IMR-90 (cell line): ENCODE data around the gene OAS1. TPM values are rescaled to one million over a fixed set of nuclear protein-coding genes. Genes with fewer than 3 reads are reported as not detected.

ENCODE experiments used
- ATAC-seq: fragments of 200-7000 bp; cut with Tn5 transposase; 2 replicates; pipeline ENCODE4 v1.9.1; 2020; ENCODE audit warnings: low read depth, mild to moderate bottlenecking, moderate library complexity
- BruUV-seq: library from RNA; stranded (reverse); fragments of 400-500 nt; replicated peaks from 2 replicates; lab custom pipeline; 2021; lab: Mats Ljungman, UMichigan
- CTCF ChIA-PET: fragments of 300-600 bp; formaldehyde crosslinking; extraction: SDS; loops from one replicate; lab custom pipeline; 2021; ENCODE audit warnings: antibody characterized with exemption; lab: Yijun Ruan, JAX
- POLR2A ChIA-PET: fragments of 300-600 bp; sonication (Branson Sonifier 250); formaldehyde crosslinking; loops from one replicate; lab custom pipeline; 2022; ENCODE audit warnings: antibody characterized with exemption; ENCODE audit not compliant: unreplicated experiment; lab: Charles Lee
- DNase-seq: peaks from one replicate; pipeline ENCODE4 v3.0.0; 2013
- H2AFZ ChIP-seq: replicated peaks from 2 replicates; pipeline ENCODE3; 2013; ENCODE audit warnings: low read length, mild to moderate bottlenecking; ENCODE audit not compliant: poor library complexity
- H2AK5ac ChIP-seq: 2 replicates; pipeline ENCODE4 v1.6.1; 2013; ENCODE audit warnings: low read depth, low read length, inconsistent platforms
- H2AK9ac ChIP-seq: replicated peaks from 2 replicates; pipeline ENCODE3; 2013; ENCODE audit warnings: mild to moderate bottlenecking, low read depth, low read length, moderate library complexity; ENCODE audit not compliant: poor library complexity
- H2BK120ac ChIP-seq: 2 replicates; pipeline ENCODE4 v1.6.1; 2013; ENCODE audit warnings: low read depth, low read length, inconsistent platforms
- H2BK15ac ChIP-seq: 3 replicates; pipeline ENCODE4 v1.6.1; 2013; ENCODE audit warnings: low read depth, low read length, inconsistent platforms
- H2BK20ac ChIP-seq: 2 replicates; pipeline ENCODE4 v1.6.1; 2013; ENCODE audit warnings: low read depth, mild to moderate bottlenecking, inconsistent platforms, low read length, moderate library complexity
- H2BK5ac ChIP-seq: 2 replicates; pipeline ENCODE4 v1.6.1; 2013; ENCODE audit warnings: mild to moderate bottlenecking, low read depth, low read length, inconsistent platforms; ENCODE audit not compliant: poor library complexity, severe bottlenecking
- H3K14ac ChIP-seq: replicated peaks from 2 replicates; pipeline ENCODE4 v1.6.1; 2013; ENCODE audit warnings: low read depth, low read length, inconsistent platforms
- H3K18ac ChIP-seq: 2 replicates; pipeline ENCODE4 v1.6.1; 2013; ENCODE audit warnings: low read depth, low read length, control low read depth
- H3K23ac ChIP-seq: 2 replicates; pipeline ENCODE4 v1.6.1; 2013; ENCODE audit warnings: low read depth, low read length, inconsistent platforms
- H3K27ac ChIP-seq: 2 replicates; pipeline ENCODE4 v1.5.1; 2013; ENCODE audit warnings: mild to moderate bottlenecking, control low read depth, low read length; ENCODE audit not compliant: insufficient read depth
- H3K27me3 ChIP-seq: 2 replicates; pipeline ENCODE4 v1.6.1; 2013; ENCODE audit warnings: low read length; ENCODE audit not compliant: control insufficient read depth, insufficient read depth
- H3K36me3 ChIP-seq: 2 replicates; pipeline ENCODE4 v1.6.1; 2013; ENCODE audit warnings: low read length, mixed read lengths; ENCODE audit not compliant: control insufficient read depth, insufficient read depth
- H3K4ac ChIP-seq: 2 replicates; pipeline ENCODE4 v1.6.1; 2013; ENCODE audit warnings: low read depth, low read length, inconsistent platforms
- H3K4me1 ChIP-seq: 2 replicates; pipeline ENCODE4 v1.6.1; 2013; ENCODE audit warnings: low read length, mixed read lengths; ENCODE audit not compliant: control insufficient read depth, insufficient read depth
- H3K4me2 ChIP-seq: 2 replicates; pipeline ENCODE4 v1.6.1; 2013; ENCODE audit warnings: low read depth, mild to moderate bottlenecking, control low read depth, low read length, moderate library complexity
- H3K4me3 ChIP-seq: 2 replicates; pipeline ENCODE4 v1.5.1; 2013; ENCODE audit warnings: low read depth, mild to moderate bottlenecking, control low read depth, low read length, moderate library complexity; ENCODE audit not compliant: insufficient read depth
- H3K56ac ChIP-seq: 2 replicates; pipeline ENCODE4 v1.6.1; 2013; ENCODE audit warnings: low read length, inconsistent platforms; ENCODE audit not compliant: insufficient read depth; ENCODE audit errors: extremely low read depth
- H3K79me1 ChIP-seq, 2 experiments: 2 replicates each; pipeline ENCODE4 v1.6.1; 2013; ENCODE audit warnings: low read length in 2 of 2, inconsistent platforms in 1 of 2, low read depth in 1 of 2
- H3K9ac ChIP-seq: 2 replicates; pipeline ENCODE4 v1.6.1; 2013; ENCODE audit warnings: low read depth, low read length, control low read depth
- H3K9me1 ChIP-seq: 2 replicates; pipeline ENCODE4 v1.6.1; 2013; ENCODE audit warnings: low read length, inconsistent platforms; ENCODE audit not compliant: insufficient read depth
- H3K9me3 ChIP-seq: 2 replicates; pipeline ENCODE4 v1.6.1; 2013; ENCODE audit warnings: low read length; ENCODE audit not compliant: control insufficient read depth, insufficient read depth
- H4K20me1 ChIP-seq: 2 replicates; pipeline ENCODE4 v1.6.1; 2013; ENCODE audit warnings: low read length, inconsistent platforms; ENCODE audit not compliant: insufficient read depth
- H4K5ac ChIP-seq: 2 replicates; pipeline ENCODE4 v1.6.1; 2013; ENCODE audit warnings: mild to moderate bottlenecking, low read depth, low read length, control low read depth
- H4K8ac ChIP-seq, 2 experiments: 2 replicates each; pipeline ENCODE4 v1.6.1; 2013; ENCODE audit warnings: low read depth in 2 of 2, low read length in 2 of 2, control low read depth in 1 of 2, inconsistent platforms in 1 of 2
- H4K91ac ChIP-seq: 2 replicates; pipeline ENCODE4 v1.6.1; 2013; ENCODE audit warnings: low read depth, low read length, inconsistent platforms; ENCODE audit not compliant: insufficient read depth
- CHD1 ChIP-seq: IDR thresholded peaks from 2 replicates; pipeline ENCODE4 v1.6.1; 2012; ENCODE audit warnings: low read depth, low read length, improper control_type of control experiment
- CTCF ChIP-seq: conservative IDR thresholded peaks from 2 replicates; pipeline ENCODE4 v1.5.1; 2012; ENCODE audit warnings: mild to moderate bottlenecking, low read depth, low read length, improper control_type of control experiment
- FOS ChIP-seq: fragments of 150-350 bp; IDR thresholded peaks from 2 replicates; pipeline ENCODE4 v1.6.1; 2016; ENCODE audit warnings: low read depth, low read length
- MAFK ChIP-seq: IDR thresholded peaks from 2 replicates; pipeline ENCODE4 v1.6.1; 2012; ENCODE audit warnings: low read depth, low read length, improper control_type of control experiment
- MAZ ChIP-seq: IDR thresholded peaks from 2 replicates; pipeline ENCODE4 v1.6.1; 2012; ENCODE audit warnings: low read depth, mild to moderate bottlenecking, low read length, improper control_type of control experiment, moderate library complexity, borderline replicate concordance
- MXI1 ChIP-seq: IDR thresholded peaks from 2 replicates; pipeline ENCODE4 v1.6.1; 2012; ENCODE audit warnings: low read depth, mild to moderate bottlenecking, low read length, moderate library complexity, borderline replicate concordance
- NFE2L2 ChIP-seq: fragments of 150-350 bp; IDR thresholded peaks from 2 replicates; pipeline ENCODE4 v1.6.1; 2016; ENCODE audit warnings: low read depth, mild to moderate bottlenecking, low read length
- POLR2A ChIP-seq: IDR thresholded peaks from 2 replicates; pipeline ENCODE4 v1.6.1; 2012; ENCODE audit warnings: mild to moderate bottlenecking, low read depth, low read length
- RFX5 ChIP-seq: IDR thresholded peaks from 2 replicates; pipeline ENCODE4 v1.8.0; 2012; ENCODE audit warnings: low read depth, mild to moderate bottlenecking, low read length, moderate library complexity
- SMC3 ChIP-seq: fragments of 150-350 bp; IDR thresholded peaks from 2 replicates; pipeline ENCODE4 v1.6.1; 2016; ENCODE audit warnings: low read depth, mild to moderate bottlenecking, antibody characterized with exemption, low read length, moderate library complexity
- WGBS, 2 experiments: methylation state at CpG; one replicate each; pipeline versions ENCODE4 v1.1.5 to v1.1.7; 2013; ENCODE audit warnings: missing lambda C conversion rate in 2 of 2; ENCODE audit not compliant: insufficient read length in 1 of 2; ENCODE audit errors: extremely low coverage in 2 of 2; 5-methylcytosine and 5-hydroxymethylcytosine counted together
- dilution Hi-C: fragments of 300-500 bp; cut with HindIII; formaldehyde crosslinking; loops from one replicate; pipeline ENCODE4 v1.14.3; 2018; ENCODE audit warnings: low sequenced_read_pairs; ENCODE audit not compliant: unreplicated experiment
- in situ Hi-C: fragments of 300-500 bp; cut with MboI; formaldehyde crosslinking; loops from 3 replicates; pipeline ENCODE4 v1.14.3; 2019; ENCODE audit warnings: low sequenced_read_pairs, inconsistent platforms, mixed read lengths
- intact Hi-C: fragments of 100-400 bp; cut with micrococcal nuclease; formaldehyde crosslinking; loops from 2 replicates; pipeline ENCODE4 v1.10.0; 2022
- polyA plus RNA-seq, 3 experiments: library from polyadenylated mRNA; depleted of rRNA; stranded (reverse); fragments of >200 nt; gene quantifications; 2 replicates each; pipeline ENCODE4 v1.2.3, GENCODE V29; 2012; ENCODE audit warnings: low replicate concordance in 1 of 3
- total RNA-seq: library from RNA; depleted of rRNA; stranded (reverse); fragments of >200 nt; gene quantifications from 2 replicates; pipeline ENCODE4 v1.2.3, GENCODE V29; 2012
- TF ChIP-seq, protein P1 (sequence below): fragments of 150-350 bp; IDR thresholded peaks from 2 replicates; pipeline ENCODE4 v1.6.1; 2016; ENCODE audit warnings: low read depth, mild to moderate bottlenecking, low read length, moderate library complexity, borderline replicate concordance

OAS1 gene
- total and polyA plus RNA-seq, 2 of the 4 experiments (the other 2 are of a cell fraction): not detected

GRCh38 chr12:112869778-112870177, 37.0 kb upstream of the OAS1 start:
- H4K8ac ChIP-seq: no peak overlapping the region
- H3K9me1 ChIP-seq: no peaks in the 10 kb centered on the region
- H2BK120ac ChIP-seq: no peak overlapping the region
- intact Hi-C loops: no loop called here
- no peak overlapping the region for H2BK15ac ChIP-seq
- CTCF ChIA-PET: no interaction called here
- no peak overlapping the region for H3K4ac ChIP-seq
- H2AK5ac ChIP-seq: no peak overlapping the region
- no peak overlapping the region for H4K91ac ChIP-seq
- dilution Hi-C loops: no loop called here
- no peak overlapping the region for H2BK5ac ChIP-seq
- H3K27ac ChIP-seq: no peak overlapping the region
- no peak overlapping the region for H2AK9ac ChIP-seq
- 60% methylated on average over 2 of the region's 12 CpGs; no CpG with 5 or more reads in 1 of the 2 experiments for WGBS, 2 experiments
- in situ Hi-C loops: no loop called here
- POLR2A ChIA-PET: no interaction called here
- no peak overlapping the region for H3K14ac ChIP-seq
- H2AFZ ChIP-seq: no peak overlapping the region
- H3K9ac ChIP-seq: no peak overlapping the region
- H3K79me1 ChIP-seq: no peaks in the 10 kb centered on the region
- H4K5ac ChIP-seq: no peak overlapping the region
- no peaks in the 10 kb centered on the region for H3K36me3 ChIP-seq
- H3K18ac ChIP-seq: no peak overlapping the region
- no peak overlapping the region for H3K4me3 ChIP-seq
- no peak overlapping the region for H3K23ac ChIP-seq
- ATAC-seq: no peak
- no peak overlapping the region for H3K4me2 ChIP-seq
- no peak overlapping the region for H3K56ac ChIP-seq
- BruUV-seq: no TSS peak
- no peaks in the 10 kb centered on the region for H4K20me1 ChIP-seq
- no peak overlapping the region for H2BK20ac ChIP-seq
- TF ChIP-seq CHD1 (no peak), MXI1 (no peak), POLR2A (no peak), CTCF (no peak), MAZ (no peak), SMC3 (no peak), MAFK (no peak), NFE2L2 (no peak), RFX5 (no peak), FOS (no peak)
- TF ChIP-seq, protein P1, sequence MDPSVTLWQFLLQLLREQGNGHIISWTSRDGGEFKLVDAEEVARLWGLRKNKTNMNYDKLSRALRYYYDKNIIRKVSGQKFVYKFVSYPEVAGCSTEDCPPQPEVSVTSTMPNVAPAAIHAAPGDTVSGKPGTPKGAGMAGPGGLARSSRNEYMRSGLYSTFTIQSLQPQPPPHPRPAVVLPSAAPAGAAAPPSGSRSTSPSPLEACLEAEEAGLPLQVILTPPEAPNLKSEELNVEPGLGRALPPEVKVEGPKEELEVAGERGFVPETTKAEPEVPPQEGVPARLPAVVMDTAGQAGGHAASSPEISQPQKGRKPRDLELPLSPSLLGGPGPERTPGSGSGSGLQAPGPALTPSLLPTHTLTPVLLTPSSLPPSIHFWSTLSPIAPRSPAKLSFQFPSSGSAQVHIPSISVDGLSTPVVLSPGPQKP: no peak
- H3K9me3 ChIP-seq: no peaks in the 10 kb centered on the region
- DNase-seq: no peak
- no peaks in the 10 kb centered on the region for H3K27me3 ChIP-seq
- H3K4me1 ChIP-seq: no peaks in the 10 kb centered on the region
